T-helper 1 cell treated with Interleukin-12 subunit alpha and Interleukin-12 subunit beta and Interleukin-4 antibody, amounts not matched to agents 30 μg/mL and 1 μg/mL, for 36 hours (primary cell): ENCODE measurements around the gene CASP4.
A peak's percentile ranks its signal among the peaks of the same experiment; 100 is the strongest.
"Not testable (repeated sequence)": the region's sequence is repeated elsewhere in the genome, so short reads cannot be mapped to it uniquely, and the experiment has no call there.

Experiments used
- H3K27ac Mint-ChIP-seq: one replicate; pipeline ENCODE4 v1.8.0; 2021; ENCODE audit warnings: mild to moderate bottlenecking, mixed read lengths
- H3K27me3 Mint-ChIP-seq: one replicate; pipeline ENCODE4 v1.8.0; 2021; ENCODE audit warnings: low read depth, mixed read lengths
- H3K36me3 Mint-ChIP-seq: one replicate; pipeline ENCODE4 v1.8.0; 2021; ENCODE audit warnings: low read depth, mixed read lengths
- H3K4me1 Mint-ChIP-seq: one replicate; pipeline ENCODE4 v1.8.0; 2021; ENCODE audit warnings: low read depth, mixed read lengths
- H3K4me3 Mint-ChIP-seq: one replicate; pipeline ENCODE4 v1.8.0; 2021; ENCODE audit warnings: mild to moderate bottlenecking, moderate library complexity, mixed read lengths
- H3K9me3 Mint-ChIP-seq: one replicate; pipeline ENCODE4 v1.8.0; 2021; ENCODE audit warnings: mixed read lengths

The CASP4 gene

DNA sequence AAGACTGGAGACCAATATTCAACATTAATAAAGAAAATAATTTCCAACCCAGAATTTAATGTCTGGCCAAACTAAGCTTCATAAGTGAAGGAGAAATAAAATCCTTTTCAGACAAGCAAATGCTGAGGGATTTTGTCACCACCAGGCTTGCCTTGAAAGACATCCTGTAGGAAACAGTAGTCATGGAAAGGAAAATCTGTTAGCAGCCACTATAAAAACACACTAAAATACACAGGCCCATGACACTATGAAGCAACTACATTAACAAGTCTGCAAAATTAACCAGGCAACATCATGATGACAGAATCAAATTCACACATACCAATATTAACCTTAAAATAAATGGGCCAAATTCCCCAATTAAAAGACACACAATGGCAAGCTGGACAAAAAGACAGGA lies 2.4 kb upstream of the CASP4 start:
- H3K27ac Mint-ChIP-seq, result no peak overlapping the region
- no peak overlapping the region for H3K4me3 Mint-ChIP-seq
- peaks cover 15% of the 10 kb centered on the region for H3K36me3 Mint-ChIP-seq
- H3K27me3 Mint-ChIP-seq, result no peaks in the 10 kb centered on the region
- peaks cover 29% of the 10 kb centered on the region for H3K4me1 Mint-ChIP-seq
- H3K9me3 Mint-ChIP-seq, result peaks cover 38% of the 10 kb centered on the region

DNA sequence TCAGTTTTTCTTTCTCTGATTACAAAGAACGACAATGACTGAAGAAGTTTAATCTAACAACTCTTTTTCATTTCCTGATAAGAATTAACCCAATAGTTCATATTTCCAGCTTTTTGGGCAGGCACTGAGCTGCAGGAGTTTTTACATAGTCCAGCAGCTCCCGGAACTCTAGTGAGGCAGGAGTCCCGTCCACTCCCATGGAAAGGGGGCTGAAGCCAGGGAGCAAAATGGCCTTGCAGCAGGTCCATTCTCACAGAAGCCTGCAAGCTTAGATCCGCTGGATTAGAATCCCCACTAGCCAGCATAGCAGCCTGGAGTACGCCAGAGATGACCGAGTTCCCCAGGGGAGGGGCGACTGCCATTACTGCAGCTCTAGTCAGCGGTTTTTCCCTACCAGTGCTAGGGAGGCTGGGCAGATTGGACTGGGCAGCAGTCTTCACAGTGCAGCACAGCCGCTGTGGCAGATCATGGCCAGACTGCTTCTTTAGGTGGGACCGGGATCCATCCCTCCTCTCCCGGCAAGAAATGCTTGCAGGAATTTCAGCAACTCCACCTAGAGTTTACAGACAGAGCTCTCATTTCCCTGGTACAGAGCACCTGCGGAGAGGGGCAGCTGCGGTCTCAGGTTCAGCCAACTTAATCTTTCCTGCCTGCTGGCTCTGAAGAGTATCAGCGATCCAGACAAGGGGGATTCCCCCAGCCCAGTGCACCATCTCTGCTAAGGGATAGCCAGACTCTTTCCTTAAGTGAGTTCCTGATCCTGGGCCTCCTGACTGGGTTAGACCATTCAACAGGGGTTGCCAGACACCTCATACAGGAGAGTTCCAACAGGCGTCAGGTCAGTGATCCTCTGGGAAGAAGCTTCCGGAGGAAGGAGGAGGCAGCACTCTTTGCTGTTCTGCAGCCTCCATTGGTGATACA lies 742 bp upstream of the CASP4 start:
- Mint-ChIP-seq H3K9me3 (peaks cover 33% of the 10 kb centered on the region), H3K27me3 (no peaks in the 10 kb centered on the region), H3K27ac (peak overlapping the region; percentile 90), H3K4me1 (peaks cover 38% of the 10 kb centered on the region), H3K4me3 (peak overlapping the region; percentile 93), H3K36me3 (peaks cover 29% of the 10 kb centered on the region)

DNA sequence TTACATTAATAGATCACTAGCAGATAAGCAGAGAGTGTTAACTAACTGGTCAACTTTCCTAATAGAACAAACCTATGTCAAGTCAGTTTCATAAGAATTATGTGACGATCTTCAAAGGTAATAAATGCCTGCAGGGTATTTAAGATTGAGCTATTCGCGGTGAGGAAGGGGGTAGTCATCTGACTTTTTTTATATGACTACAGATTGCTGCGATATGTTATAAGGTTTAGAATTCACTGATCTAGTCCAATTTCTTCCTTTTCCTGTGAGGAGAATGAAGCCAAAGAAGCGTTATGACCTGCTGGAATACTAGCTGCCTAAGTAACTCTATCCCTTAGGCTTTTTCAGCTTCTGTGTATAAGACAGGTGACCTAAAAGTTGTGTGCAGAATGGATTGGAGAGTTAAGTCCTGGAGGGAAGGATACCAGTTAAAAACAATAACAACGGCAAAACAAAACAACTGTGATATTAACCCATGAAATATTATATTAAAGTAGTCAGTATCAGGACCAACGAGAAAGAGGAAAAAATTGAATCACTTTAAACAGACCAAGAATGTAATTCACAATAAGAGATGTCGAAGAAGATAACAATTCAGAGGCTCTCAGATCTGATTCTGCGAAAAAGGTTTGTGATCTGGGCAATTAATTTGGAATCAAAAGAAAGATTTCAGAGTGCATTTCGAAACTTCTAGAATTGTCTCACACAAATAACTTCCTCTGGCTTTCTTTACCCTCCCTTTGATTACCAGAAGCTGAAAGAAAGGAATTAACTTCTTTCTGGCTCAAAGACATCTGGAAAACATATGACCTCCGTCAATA lies 630 bp downstream of the CASP4 start:
- H3K4me3 Mint-ChIP-seq, result peak overlapping the region; percentile 93
- H3K27ac Mint-ChIP-seq, result peak overlapping the region; percentile 90
- H3K4me1 Mint-ChIP-seq, result peaks cover 43% of the 10 kb centered on the region
- no peaks in the 10 kb centered on the region for H3K27me3 Mint-ChIP-seq
- peaks cover 37% of the 10 kb centered on the region for H3K36me3 Mint-ChIP-seq
- peaks cover 26% of the 10 kb centered on the region for H3K9me3 Mint-ChIP-seq

DNA sequence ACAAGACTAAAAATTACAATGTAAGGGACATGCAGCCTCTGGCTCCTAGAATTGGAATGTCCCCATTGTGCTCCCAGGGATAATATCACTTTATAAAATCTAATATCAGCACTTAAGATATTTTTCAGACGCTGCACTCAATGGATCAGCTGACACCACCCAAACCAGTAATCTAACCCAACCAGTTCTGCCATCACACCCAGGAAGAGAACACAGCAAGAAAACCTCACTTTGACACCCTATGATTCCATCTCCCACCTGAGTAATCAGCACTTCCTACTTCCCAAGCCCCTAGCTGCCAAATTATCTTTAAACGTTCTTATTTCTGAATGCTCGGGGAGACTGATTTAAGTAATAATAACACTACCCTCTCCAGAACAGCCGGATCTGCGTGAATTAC lies 2.6 kb downstream of the CASP4 start:
- Mint-ChIP-seq H3K27me3 (no peaks in the 10 kb centered on the region), H3K4me1 (peaks cover 47% of the 10 kb centered on the region), H3K9me3 (peaks cover 19% of the 10 kb centered on the region), H3K4me3 (peak overlapping the region; percentile 55), H3K36me3 (peaks cover 52% of the 10 kb centered on the region), H3K27ac (peak overlapping the region; percentile 10)

DNA sequence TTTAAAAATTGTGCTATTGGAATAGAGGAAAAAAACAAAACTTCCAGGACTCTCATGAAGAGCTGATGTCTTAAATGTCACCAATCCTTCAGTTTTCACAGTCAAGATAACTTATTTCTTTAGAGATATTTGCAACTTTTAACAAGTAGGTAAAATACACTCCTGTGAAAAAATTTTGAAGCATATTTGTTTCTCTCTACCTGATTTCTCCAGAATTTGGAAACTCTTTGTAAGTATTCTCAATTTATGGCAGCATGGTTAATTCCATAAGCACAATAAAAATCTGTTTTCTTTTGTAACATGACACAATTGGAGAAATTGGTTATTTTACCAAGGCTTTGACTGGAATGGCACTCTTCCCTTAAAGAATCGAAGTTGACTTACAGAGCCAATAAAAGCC lies 4.1 kb downstream of the CASP4 start:
- no peak overlapping the region for H3K4me3 Mint-ChIP-seq
- H3K27me3 Mint-ChIP-seq, result no peaks in the 10 kb centered on the region
- peaks cover 47% of the 10 kb centered on the region for H3K4me1 Mint-ChIP-seq
- H3K27ac Mint-ChIP-seq, result no peak overlapping the region
- peaks cover 59% of the 10 kb centered on the region for H3K36me3 Mint-ChIP-seq
- H3K9me3 Mint-ChIP-seq, result peaks cover 19% of the 10 kb centered on the region

DNA sequence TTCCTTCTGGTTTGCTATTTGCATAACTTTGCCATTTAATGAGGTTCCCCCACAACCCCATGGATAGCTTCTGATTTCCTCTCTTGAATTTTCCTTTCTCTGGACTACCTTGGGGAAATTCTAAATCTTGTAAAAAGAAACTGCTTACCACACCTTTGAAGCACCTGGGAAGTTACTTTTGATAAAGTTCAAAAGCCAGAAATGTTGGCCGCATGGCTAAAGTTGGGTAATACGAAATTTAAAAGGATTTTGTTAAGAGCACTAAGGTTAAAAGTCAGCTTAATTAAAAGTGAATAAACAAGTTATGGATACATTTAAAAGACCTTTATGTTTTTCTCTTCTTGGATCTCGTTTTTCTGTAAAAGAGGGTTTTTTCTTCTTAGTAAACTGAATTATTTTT lies 5.5 kb downstream of the CASP4 start:
- H3K4me1 Mint-ChIP-seq, result peaks cover 46% of the 10 kb centered on the region
- H3K4me3 Mint-ChIP-seq, result no peak overlapping the region
- no peak overlapping the region for H3K27ac Mint-ChIP-seq
- peaks cover 62% of the 10 kb centered on the region for H3K36me3 Mint-ChIP-seq
- H3K27me3 Mint-ChIP-seq, result no peaks in the 10 kb centered on the region
- peaks cover 19% of the 10 kb centered on the region for H3K9me3 Mint-ChIP-seq

DNA sequence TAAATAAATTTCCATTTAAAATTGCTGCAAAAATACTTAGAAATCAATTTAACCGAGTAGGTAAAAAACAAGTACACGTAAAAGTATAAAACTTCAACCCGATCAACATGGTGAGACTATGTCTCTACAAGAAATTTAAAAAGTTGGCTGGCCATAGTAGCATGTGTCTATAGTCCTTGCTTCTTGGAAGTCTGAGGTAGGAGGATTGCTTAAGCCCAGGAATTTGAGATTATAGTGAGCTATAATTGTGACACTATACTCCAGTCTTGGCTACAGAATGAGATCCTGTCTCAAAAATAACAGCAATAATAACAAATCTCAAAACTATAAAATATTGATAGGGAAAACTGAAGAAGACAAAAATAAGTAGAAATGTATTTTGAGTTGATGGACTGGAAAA lies 11.1 kb downstream of the CASP4 start:
- H3K4me3 Mint-ChIP-seq, result no peak overlapping the region
- no peaks in the 10 kb centered on the region for H3K9me3 Mint-ChIP-seq
- H3K27me3 Mint-ChIP-seq, result no peaks in the 10 kb centered on the region
- H3K27ac Mint-ChIP-seq, result no peak overlapping the region
- H3K4me1 Mint-ChIP-seq, result peaks cover 37% of the 10 kb centered on the region
- peaks cover 62% of the 10 kb centered on the region for H3K36me3 Mint-ChIP-seq

DNA sequence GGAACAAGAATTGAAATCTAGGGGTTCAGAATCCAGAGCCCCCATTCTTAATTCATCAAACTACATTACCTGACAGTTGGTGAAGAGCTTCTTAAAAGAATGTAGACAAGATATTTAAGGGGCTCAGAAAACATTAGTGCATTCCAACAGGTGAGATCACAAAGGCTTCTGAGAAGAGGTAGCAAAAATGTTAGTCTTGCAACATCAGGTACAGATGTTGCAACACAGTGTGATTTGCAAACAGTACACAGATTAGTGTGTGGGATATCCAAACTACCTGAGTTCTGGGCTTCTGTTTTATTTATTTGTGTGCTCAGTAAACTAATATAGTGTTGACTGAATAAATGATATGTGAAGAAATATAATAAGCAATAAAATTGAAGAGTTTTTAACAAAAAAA lies 11.8 kb downstream of the CASP4 start:
- Mint-ChIP-seq H3K9me3 (no peaks in the 10 kb centered on the region), H3K27me3 (no peaks in the 10 kb centered on the region), H3K27ac (no peak overlapping the region), H3K36me3 (peaks cover 59% of the 10 kb centered on the region), H3K4me3 (no peak overlapping the region), H3K4me1 (peaks cover 39% of the 10 kb centered on the region)

DNA sequence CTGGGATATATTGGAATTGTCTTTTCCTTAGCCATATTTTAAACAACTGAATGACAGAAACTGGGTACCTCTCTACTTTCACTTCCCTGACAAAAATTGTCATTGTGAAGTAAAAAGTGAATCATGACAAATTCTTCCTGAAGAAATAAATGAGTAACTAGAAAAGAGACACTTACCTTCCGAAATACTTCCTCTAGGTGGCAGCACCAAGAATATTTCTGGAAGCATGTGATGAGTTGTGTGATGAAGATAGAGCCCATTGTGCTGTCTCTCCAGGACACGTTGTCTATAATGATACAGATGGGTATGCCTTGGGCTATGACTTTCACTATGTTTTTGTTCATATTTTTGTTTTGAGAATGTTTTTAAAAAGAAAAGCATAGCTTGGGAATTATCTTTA lies 21.5 kb downstream of the CASP4 start:
- Mint-ChIP-seq H3K27me3 (no peaks in the 10 kb centered on the region), H3K4me1 (peaks cover 11% of the 10 kb centered on the region), H3K27ac (no peak overlapping the region), H3K9me3 (no peaks in the 10 kb centered on the region), H3K36me3 (peaks cover 84% of the 10 kb centered on the region), H3K4me3 (no peak overlapping the region)

DNA sequence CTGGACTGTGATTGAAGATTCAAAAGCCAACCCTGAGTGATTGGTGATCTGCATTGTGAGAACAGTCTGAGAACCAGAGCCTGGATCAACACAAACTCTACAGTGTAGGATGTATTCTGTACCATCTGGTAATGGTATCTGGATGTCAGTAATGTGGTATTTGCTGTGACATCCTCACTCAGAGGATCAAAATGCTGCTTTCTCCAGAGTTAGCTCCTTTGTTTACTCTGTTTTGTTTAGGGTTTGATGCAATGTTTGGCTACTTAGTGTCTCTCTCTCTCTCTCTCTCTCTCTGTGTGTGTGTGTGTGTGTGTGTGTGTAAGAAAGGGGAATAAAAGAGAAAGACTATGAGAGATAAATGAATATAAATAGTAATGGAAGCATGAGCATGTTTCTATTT lies 24.3 kb downstream of the CASP4 start:
- Mint-ChIP-seq H3K27ac (no peak overlapping the region), H3K9me3 (no peaks in the 10 kb centered on the region), H3K27me3 (no peaks in the 10 kb centered on the region), H3K4me1 (peaks cover 7% of the 10 kb centered on the region), H3K36me3 (peaks cover 65% of the 10 kb centered on the region), H3K4me3 (no peak overlapping the region)

DNA sequence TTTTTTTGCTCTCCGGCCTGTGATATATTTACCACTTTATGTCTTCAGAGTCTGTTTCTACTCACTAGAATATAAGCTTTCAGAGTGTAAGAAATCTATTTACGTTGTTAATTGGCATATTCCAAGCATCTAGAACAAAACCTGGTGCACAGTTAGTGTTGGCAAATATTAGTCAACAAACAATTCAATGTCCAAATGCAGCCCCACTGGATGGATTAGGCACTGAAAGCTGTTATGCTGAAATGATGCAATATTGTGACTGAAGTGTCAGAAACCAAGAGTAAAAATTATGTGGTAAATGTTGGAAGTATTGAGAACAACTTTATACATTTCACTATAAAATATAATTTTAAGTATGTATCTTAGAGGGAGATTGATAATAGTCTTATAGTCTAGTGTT lies 24.8 kb downstream of the CASP4 start:
- H3K27ac Mint-ChIP-seq, result no peak overlapping the region
- no peaks in the 10 kb centered on the region for H3K9me3 Mint-ChIP-seq
- peaks cover 60% of the 10 kb centered on the region for H3K36me3 Mint-ChIP-seq
- H3K27me3 Mint-ChIP-seq, result peaks cover under 1% of the 10 kb centered on the region
- no peak overlapping the region for H3K4me3 Mint-ChIP-seq
- H3K4me1 Mint-ChIP-seq, result peaks cover 7% of the 10 kb centered on the region

DNA sequence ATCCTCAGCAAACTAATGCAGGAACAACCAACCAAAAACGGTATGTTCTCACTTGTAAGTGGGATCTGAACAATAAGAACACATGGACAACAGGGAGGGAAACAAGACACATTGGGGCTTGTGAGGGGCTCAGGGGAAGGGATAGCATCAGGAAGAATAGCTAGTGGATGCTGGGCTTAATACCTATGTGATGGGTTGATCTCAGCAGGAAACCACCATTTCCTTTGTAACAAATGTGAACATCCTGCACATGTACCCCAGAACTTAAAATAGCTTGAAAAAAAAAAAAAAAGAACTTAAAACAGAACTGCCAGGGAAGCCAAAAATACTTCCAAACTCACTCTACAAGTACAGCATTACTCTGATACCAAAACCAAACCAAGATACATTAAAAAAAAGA lies 33.8 kb downstream of the CASP4 start:
- Mint-ChIP-seq H3K4me3 (peak overlapping the region; percentile 38), H3K36me3 (peaks cover 28% of the 10 kb centered on the region), H3K9me3 (peaks cover 36% of the 10 kb centered on the region), H3K27me3 (peaks cover 26% of the 10 kb centered on the region), H3K4me1 (peaks cover 17% of the 10 kb centered on the region), H3K27ac (peak overlapping the region; percentile 37)

DNA sequence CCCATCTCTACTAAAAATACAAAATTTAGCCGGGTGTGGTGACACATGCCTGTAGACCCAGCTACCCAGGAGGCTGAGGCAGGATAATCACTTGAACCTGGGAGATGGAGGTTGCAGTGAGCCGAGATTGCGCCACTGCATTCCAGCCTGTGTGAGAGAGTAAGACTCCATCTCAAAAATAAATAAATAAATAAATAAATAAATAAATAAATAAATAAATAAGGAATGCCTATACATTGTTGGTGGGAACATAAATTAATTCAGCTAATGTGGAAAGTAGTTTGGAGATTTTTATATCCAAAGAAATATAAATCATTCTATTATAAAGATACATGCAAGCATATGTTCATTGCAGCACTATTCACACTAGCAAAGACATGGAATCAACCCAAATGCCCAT lies 34.3 kb downstream of the CASP4 start:
- not testable (repeated sequence) for H3K27ac Mint-ChIP-seq, H3K4me3 Mint-ChIP-seq
- Mint-ChIP-seq H3K4me1 (peaks cover 17% of the 10 kb centered on the region), H3K27me3 (peaks cover 27% of the 10 kb centered on the region), H3K9me3 (peaks cover 41% of the 10 kb centered on the region), H3K36me3 (peaks cover 32% of the 10 kb centered on the region)

DNA sequence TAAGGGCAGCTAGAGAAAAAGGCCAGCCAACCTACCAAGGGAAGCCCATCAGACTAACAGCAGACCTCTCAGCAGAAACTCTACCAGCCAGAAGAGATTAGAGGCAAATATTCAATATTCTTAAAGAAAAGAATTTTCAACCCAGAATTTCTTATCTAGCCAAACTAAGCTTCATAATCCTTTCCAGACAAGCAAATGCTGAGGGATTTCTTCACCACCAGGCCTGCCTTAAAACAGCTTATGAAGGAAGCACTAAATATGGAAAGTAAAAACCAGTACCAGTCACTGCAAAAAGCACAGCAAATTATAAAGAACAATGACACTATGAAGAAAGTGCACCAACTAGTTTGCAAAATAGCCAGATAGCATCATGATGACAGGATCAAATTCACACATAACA lies 39.6 kb downstream of the CASP4 start:
- Mint-ChIP-seq H3K27me3 (peaks cover 20% of the 10 kb centered on the region), H3K9me3 (peaks cover 59% of the 10 kb centered on the region), H3K4me3 (no peak overlapping the region), H3K27ac (no peak overlapping the region), H3K4me1 (peaks cover 2% of the 10 kb centered on the region), H3K36me3 (peaks cover 38% of the 10 kb centered on the region)
